Medulla oblongata (tissue), 1 donor: ENCODE results near the gene WNK2.

Experiments used
- DNase-seq: peaks from one replicate; pipeline ENCODE4 v3.0.0-alpha.2; 2015; ENCODE audit errors: extremely low spot score

WNK2 gene

GRCh38 chr9:93161786-93162562, 22.0 kb upstream of the WNK2 start:
- DNase-seq, result peak; percentile 63

GRCh38 chr9:93164085-93164484, 19.9 kb upstream of the WNK2 start:
- DNase-seq, result no peak

DNA sequence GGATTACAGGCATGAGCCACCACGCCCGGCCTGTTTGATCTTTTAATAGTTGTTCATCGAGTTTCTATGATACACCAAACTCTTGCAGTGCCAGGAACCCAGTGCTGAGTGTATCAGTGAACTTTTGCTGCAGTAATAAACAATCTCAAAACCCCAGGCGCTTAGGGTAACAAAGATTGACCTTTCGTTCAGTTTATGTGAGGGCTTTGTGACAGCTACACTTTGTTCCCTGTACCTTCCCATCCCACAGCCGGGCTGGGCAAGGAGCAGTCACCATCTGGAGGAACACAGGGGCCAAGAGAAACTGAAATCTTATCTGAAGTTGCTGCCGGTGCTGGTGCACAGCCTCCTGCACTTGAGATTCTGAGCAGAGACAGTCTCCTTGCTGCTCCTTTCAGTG, 17.2 kb upstream of the WNK2 start:
- DNase-seq, result no peak

DNA sequence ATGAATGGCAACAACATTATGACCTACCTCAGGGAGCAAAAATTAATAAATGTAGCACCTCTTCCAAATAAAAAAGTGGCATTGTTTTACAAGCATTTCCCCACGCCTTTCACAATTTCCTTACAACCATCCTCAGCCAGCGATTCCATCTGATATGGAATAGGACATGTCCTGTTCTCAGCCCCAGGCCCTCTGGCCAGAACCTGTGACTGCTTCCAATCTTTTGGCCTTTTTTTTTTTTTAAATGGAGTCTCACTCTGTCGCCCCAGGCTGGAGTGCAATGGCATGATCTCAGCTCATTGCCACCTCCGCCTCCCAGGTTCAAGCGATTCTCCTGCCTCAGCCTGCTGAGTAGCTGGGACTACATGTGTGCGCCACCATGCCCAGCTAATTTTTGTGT, 16.8 kb upstream of the WNK2 start:
- DNase-seq, result no peak

GRCh38 chr9:93167838-93168237, 16.1 kb upstream of the WNK2 start:
- DNase-seq, result no peak

- no peak for DNase-seq
Observed at GRCh38 chr9:93168581-93168980, 15.4 kb upstream of the WNK2 start.

DNA sequence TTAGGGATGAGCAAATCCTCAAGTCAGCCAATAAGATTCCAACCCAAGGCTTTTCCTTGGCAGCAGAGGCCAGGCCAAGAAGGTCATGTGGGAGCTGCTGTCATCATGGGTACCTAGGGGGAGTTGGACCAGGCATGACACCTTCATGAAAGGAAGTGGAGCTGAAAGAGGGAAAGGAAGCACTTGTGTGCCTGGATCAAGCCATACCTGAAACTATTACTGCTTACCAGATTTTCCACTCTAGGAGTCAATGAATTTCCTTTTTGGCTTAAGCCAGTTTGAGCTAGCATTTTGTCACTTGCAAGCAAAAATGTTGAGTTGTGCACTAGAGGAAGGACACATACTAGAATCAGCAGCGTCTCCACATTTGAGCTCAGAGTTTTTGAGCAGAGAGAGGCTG, 14.5 kb upstream of the WNK2 start:
- no peak for DNase-seq

- no peak for DNase-seq
Observed at GRCh38 chr9:93170571-93170970, 13.4 kb upstream of the WNK2 start.

GRCh38 chr9:93171261-93171990, 12.5 kb upstream of the WNK2 start:
- no peak for DNase-seq

GRCh38 chr9:93172666-93173364, 11.1 kb upstream of the WNK2 start:
- peak; percentile 66 for DNase-seq

- DNase-seq, result no peak
Observed at GRCh38 chr9:93173365-93174051, 10.4 kb upstream of the WNK2 start.

GRCh38 chr9:93174976-93175375, 9.0 kb upstream of the WNK2 start:
- DNase-seq, result no peak

DNA sequence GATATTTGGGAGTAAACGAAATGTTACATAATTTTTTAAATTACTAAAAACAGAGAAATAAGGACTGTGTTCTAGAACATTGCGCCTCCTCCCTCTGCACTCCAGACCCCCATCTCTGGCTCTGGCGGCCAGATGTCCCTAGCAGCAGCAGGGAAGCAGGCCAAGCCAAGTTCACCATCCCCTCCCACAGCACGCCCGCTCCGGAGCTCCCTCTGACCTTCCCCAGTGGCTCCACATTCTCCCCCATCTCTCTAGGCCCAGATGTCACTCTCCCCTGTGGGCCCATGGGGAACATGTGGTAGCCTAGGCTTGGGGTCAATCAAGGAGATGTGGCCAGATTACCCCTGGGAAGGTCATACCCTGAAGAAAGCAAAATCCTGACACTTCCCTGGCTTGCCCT, 6.3 kb upstream of the WNK2 start:
- DNase-seq, result no peak

- no peak for DNase-seq
Observed at GRCh38 chr9:93178851-93179786, 4.8 kb upstream of the WNK2 start.

GRCh38 chr9:93180938-93181337, 3.0 kb upstream of the WNK2 start:
- DNase-seq, result no peak

DNA sequence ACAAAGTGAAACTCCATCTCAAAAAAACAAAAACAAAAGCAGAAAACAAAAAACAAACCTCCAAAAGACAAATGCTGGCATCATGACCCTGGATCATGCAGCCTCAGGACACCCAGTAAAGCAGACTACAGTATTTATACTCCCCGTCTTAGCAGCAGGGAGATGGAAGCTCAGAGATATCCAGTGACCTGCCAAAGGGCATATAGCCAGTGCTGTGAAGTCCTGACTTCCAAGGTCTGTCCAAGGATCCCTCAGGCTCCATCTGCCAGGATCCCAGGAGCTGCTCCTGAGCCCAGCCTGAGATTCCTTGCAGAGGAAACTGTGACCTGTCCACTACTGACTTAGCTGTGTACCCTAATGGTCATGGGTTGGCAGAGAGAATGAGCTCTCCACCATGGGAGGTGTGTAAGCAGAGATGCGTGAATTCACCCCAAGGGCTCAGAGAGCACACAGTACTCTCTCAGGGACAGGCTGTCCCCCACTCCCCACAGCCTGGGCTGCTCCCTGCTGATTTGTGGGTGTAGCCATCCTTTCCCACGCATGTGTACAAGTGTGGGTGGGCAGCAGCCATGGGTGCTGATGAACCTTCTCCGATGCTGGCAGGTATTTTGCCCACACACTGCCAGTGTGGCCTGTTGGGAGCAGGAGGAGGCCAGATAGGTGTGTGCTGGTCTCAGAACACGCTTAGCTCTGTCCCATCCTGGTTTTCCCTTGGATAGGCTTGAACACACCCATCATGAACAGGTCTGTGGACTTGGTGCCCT, 2.1 kb upstream of the WNK2 start:
- no peak for DNase-seq

DNA sequence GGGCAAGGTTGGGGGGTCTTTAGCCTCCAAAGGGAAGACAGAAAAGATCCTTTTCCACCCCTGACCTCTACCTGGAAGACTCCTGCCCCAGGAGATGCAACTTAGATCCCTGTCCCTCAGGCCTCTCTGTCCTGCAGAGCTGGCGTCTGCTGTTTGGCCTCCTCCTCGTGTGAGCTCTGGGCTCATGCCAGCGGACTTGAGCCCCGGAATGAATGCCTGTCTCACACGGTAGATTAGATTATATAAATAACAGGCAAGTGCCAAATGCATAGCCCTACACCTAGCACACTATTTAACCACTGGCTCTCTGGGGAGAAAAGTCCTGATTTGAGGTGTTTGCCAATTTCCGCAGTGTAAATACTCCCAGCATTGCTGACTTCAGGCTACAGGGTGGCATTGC, 1.4 kb upstream of the WNK2 start:
- DNase-seq, result no peak

GRCh38 chr9:93183131-93183662, 742 bp upstream of the WNK2 start:
- DNase-seq, result no peak

- DNase-seq, result no peak
Observed at GRCh38 chr9:93184432-93185265, 710 bp downstream of the WNK2 start.
